ENCODE data around the gene GPR161. TPM values are rescaled to one million over a fixed set of nuclear protein-coding genes. Genes with fewer than 3 reads are reported as not detected.

Gene GPR161
- total RNA-seq, 6 donors from 2014 or later, result 1.0 to 13.6 (median 8.5) TPM

DNA sequence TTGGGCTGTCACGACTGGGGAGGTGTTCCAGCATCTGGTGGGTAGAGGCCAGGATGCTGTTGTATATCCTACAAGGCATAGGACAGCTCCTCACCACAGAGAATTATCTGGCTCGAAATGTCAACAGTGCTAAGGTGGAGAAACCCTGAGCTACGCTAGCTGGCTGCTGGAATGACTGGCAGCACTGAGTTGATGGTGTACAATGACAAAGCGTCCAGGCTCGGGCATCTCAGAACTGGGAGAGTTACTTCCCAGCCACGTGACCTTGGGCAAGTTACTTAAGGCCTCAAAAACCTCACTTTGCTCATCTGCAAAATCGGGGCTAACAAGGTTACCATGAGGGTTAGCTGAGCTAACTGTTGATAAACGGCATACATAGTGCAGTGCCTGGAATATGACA, 35.4 kb downstream of the GPR161 start:
- H3K27ac ChIP-seq, result no peak overlapping the region
- WGBS, 2 donors, result 84 to 94% methylated on average over 8 of the region's 8 CpGs
- H3K36me3 ChIP-seq, result peaks cover 0 to 16% (median 1%) of the 10 kb centered on the region in 4 donors
- no peak for ATAC-seq (ENCODE audit: low FRiP score in 2 of 2)
- no peaks in the 10 kb centered on the region for H3K9me3 ChIP-seq
- TF ChIP-seq POLR2A (IDR thresholded peaks at IDR 0.05) (no peak), EP300 (IDR thresholded peaks at IDR 0.05) (no peak), POLR2AphosphoS5 (IDR thresholded peaks at IDR 0.05) (no peak)
- TF ChIP-seq, protein P1, sequence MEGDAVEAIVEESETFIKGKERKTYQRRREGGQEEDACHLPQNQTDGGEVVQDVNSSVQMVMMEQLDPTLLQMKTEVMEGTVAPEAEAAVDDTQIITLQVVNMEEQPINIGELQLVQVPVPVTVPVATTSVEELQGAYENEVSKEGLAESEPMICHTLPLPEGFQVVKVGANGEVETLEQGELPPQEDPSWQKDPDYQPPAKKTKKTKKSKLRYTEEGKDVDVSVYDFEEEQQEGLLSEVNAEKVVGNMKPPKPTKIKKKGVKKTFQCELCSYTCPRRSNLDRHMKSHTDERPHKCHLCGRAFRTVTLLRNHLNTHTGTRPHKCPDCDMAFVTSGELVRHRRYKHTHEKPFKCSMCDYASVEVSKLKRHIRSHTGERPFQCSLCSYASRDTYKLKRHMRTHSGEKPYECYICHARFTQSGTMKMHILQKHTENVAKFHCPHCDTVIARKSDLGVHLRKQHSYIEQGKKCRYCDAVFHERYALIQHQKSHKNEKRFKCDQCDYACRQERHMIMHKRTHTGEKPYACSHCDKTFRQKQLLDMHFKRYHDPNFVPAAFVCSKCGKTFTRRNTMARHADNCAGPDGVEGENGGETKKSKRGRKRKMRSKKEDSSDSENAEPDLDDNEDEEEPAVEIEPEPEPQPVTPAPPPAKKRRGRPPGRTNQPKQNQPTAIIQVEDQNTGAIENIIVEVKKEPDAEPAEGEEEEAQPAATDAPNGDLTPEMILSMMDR (IDR thresholded peaks at IDR 0.05), result no peak
- no peak for DNase-seq
- H3K4me3 ChIP-seq, result no peak overlapping the region
- peaks cover 0 to 3% (median 0%) of the 10 kb centered on the region in 4 donors for H3K4me1 ChIP-seq
- no peaks in the 10 kb centered on the region for H3K27me3 ChIP-seq

DNA sequence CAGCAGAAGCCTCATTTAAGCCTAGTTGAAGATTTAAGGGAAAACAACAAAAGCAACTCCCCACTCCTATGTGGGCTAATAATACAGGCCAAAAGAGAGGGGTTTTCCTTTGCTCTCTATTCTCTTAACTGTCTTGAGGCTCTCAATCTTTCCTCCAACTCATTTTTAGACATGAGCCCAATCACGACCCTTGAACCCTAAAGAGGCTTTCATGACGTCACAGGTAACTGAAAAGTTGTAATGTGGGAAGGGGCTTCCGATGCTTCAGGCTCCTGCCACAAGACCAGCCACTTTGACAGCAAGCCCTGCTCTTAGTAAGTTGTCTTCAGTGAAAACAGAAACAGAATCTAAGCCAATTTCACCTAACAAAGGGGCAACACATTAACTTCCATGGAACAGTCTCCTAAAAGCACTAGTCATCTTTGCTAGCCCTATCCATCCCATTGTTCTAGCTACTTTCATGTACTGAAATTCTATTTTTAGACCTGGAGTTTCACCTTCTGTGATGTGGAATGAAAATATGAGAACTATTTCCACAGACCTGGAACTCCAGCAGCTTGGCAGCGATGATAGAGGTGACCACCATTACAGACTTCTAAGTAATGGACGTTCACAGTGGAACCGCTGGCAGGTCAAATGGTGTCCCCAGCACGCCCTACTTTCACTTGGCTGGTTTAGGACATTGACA, 36.3 kb downstream of the GPR161 start:
- no peak overlapping the region for H3K27ac ChIP-seq
- TF ChIP-seq EP300 (IDR thresholded peaks at IDR 0.05) (no peak), POLR2AphosphoS5 (IDR thresholded peaks at IDR 0.05) (no peak), POLR2A (IDR thresholded peaks at IDR 0.05) (no peak)
- TF ChIP-seq, protein P1 (IDR thresholded peaks at IDR 0.05), result no peak
- peaks cover 0 to 3% (median 0%) of the 10 kb centered on the region in 4 donors for H3K4me1 ChIP-seq
- ATAC-seq (ENCODE audit: low FRiP score in 2 of 2), result no peak
- peaks cover 0 to 17% (median 1%) of the 10 kb centered on the region in 4 donors for H3K36me3 ChIP-seq
- H3K4me3 ChIP-seq, result no peak overlapping the region
- no peaks in the 10 kb centered on the region for H3K9me3 ChIP-seq
- H3K27me3 ChIP-seq, result no peaks in the 10 kb centered on the region
- WGBS, 2 donors, result 89 to 93% methylated on average over 7 of the region's 7 CpGs
- DNase-seq, result no peak

DNA sequence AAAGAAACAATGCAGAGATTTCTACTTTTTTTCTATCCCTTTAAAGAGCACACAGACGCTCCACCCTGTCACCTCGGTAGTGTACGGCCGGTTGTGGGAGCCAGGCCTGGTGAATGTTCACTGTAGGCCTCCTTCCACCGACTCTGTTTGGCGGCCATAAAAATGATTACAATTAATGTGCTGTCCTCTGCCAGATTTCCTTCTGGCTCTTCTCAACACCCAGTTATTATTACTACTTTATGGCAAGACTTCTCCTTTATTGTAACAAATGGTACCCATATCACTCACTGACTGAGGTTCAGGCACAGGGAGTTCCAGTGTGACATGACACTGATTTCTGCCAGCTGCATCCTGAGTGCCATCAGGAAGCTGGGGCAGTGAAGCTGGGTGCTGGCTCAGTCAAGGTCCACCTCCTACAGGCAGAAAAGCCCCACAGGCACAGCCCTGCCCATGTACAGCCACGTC, 37.4 kb downstream of the GPR161 start:
- Histone ChIP-seq H3K4me1 (peaks cover 0 to 3% (median 0%) of the 10 kb centered on the region in 4 donors), H3K27me3 (no peaks in the 10 kb centered on the region), H3K36me3 (peaks cover 0 to 16% (median 1%) of the 10 kb centered on the region in 4 donors), H3K27ac (no peak overlapping the region), H3K9me3 (no peaks in the 10 kb centered on the region), H3K4me3 (no peak overlapping the region)
- no peak for DNase-seq
- WGBS, 2 donors, result 85 to 88% methylated on average over 7 of the region's 7 CpGs
- TF ChIP-seq EP300 (IDR thresholded peaks at IDR 0.05), result no peak
- no peak for TF ChIP-seq POLR2A (IDR thresholded peaks at IDR 0.05)
- TF ChIP-seq POLR2AphosphoS5 (IDR thresholded peaks at IDR 0.05), result no peak
- TF ChIP-seq, protein P1 (IDR thresholded peaks at IDR 0.05), result no peak
- ATAC-seq (ENCODE audit: low FRiP score in 2 of 2), result no peak

DNA sequence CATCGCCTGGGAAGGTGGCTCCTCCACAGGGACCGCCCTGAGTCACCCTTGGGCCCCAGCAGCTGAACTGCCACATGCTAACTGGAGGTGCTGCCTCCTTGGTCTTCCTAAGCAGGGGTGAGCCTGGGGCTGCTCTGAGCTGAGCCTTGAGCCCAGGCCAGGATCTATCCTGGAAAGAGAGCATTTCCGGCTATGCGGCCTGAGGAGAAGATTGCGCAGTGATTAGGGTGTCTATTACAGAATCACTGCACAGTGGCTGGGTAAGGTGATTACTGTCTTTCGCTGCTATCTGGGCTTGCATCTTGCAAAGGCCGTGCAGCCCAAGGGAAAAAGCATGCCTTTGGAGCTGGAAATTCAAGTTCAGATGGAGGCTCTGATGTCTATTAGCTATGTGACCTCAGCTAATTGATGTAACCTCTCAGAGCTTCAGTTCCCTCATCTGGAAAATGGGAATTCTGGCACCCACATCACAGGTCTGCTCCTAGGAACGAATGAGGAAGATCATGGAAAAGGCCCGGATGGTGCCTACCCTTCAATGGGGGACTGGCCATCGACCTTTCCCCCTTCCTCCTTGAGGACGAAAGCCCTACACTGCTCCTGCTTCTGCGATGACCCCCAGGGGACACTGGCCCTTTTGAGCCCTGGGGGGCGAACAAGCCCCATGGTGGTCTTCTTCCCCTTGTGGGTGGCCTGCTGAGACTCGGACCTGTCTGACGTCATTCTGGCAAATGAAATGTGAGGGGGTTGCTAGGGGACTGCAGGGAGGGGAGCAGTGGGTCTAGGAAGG, 38.0 kb downstream of the GPR161 start:
- Histone ChIP-seq H3K9me3 (no peaks in the 10 kb centered on the region), H3K27ac (no peak overlapping the region), H3K36me3 (peaks cover 0 to 12% (median 1%) of the 10 kb centered on the region in 4 donors), H3K4me3 (no peak overlapping the region), H3K27me3 (no peaks in the 10 kb centered on the region), H3K4me1 (peaks cover 0 to 3% (median 0%) of the 10 kb centered on the region in 4 donors)
- ATAC-seq (ENCODE audit: low FRiP score in 2 of 2) (no peak), DNase-seq (no peak)
- TF ChIP-seq POLR2A (IDR thresholded peaks at IDR 0.05) (no peak), POLR2AphosphoS5 (IDR thresholded peaks at IDR 0.05) (no peak), EP300 (IDR thresholded peaks at IDR 0.05) (no peak)
- TF ChIP-seq, protein P1 (IDR thresholded peaks at IDR 0.05), result no peak
- WGBS, 2 donors, result 89 to 95% methylated on average over 12 to 15 of the region's 15 CpGs
